H1 (cell line): ENCODE data around the gene TSSC4. TPM values are rescaled to one million over a fixed set of nuclear protein-coding genes. Genes with fewer than 3 reads are reported as not detected.

Source experiments
- CTCF ChIA-PET: fragments of 300-600 bp; sonication (Branson Sonifier 250); formaldehyde crosslinking; loops from one replicate; lab custom pipeline; 2021; ENCODE audit not compliant: partially characterized antibody; lab: Charles Lee
- POLR2A ChIA-PET: fragments of 300-600 bp; sonication (Branson Sonifier 250); formaldehyde crosslinking; loops from one replicate; lab custom pipeline; 2021; ENCODE audit warnings: inconsistent platforms; ENCODE audit not compliant: partially characterized antibody; lab: Charles Lee
- DNase-seq, 2 experiments: peaks; one replicate each; pipeline versions ENCODE4 v3.0.0 to v3.0.0-alpha.2; 2010 to 2022; ENCODE audit warnings: low spot score in 2 of 2, low read depth in 1 of 2, mixed read lengths in 1 of 2
- FAIRE-seq: peaks from 2 replicates; lab custom pipeline; 2011; peaks lifted over from hg19 to GRCh38; lab: Jason Lieb, UNC
- H2AFZ ChIP-seq: 2 replicates; pipeline ENCODE4 v1.8.1; 2012; ENCODE audit warnings: low read length, inconsistent platforms
- H2AK5ac ChIP-seq: 2 replicates; pipeline ENCODE4 v1.6.1; 2013; ENCODE audit warnings: low read depth, low read length
- H2BK120ac ChIP-seq: replicated peaks from 2 replicates; pipeline ENCODE3; 2013; ENCODE audit warnings: low read depth, low read length, inconsistent platforms
- H2BK12ac ChIP-seq: 2 replicates; pipeline ENCODE4 v1.6.1; 2013; ENCODE audit warnings: low read depth, low read length
- H2BK15ac ChIP-seq: 2 replicates; pipeline ENCODE4 v1.6.1; 2013; ENCODE audit warnings: low read length
- H2BK20ac ChIP-seq: 2 replicates; pipeline ENCODE4 v1.6.1; 2013; ENCODE audit warnings: low read length
- H2BK5ac ChIP-seq: 2 replicates; pipeline ENCODE4 v1.6.1; 2013; ENCODE audit warnings: low read depth, low read length
- H3K14ac ChIP-seq: 2 replicates; pipeline ENCODE4 v1.6.1; 2013; ENCODE audit warnings: inconsistent platforms; ENCODE audit not compliant: insufficient read length
- H3K18ac ChIP-seq: 2 replicates; pipeline ENCODE4 v1.6.1; 2013; ENCODE audit warnings: low read length; ENCODE audit errors: extremely low read depth
- H3K23ac ChIP-seq: 2 replicates; pipeline ENCODE4 v1.6.1; 2013; ENCODE audit warnings: inconsistent platforms; ENCODE audit not compliant: insufficient read length
- H3K23me2 ChIP-seq: 2 replicates; pipeline ENCODE4 v1.6.1; 2013; ENCODE audit warnings: low read depth, low read length
- H3K27ac ChIP-seq: 2 replicates; pipeline ENCODE4 v1.6.1; 2011; ENCODE audit warnings: low read depth, low read length, inconsistent platforms
- H3K27me3 ChIP-seq, 4 experiments: replicated peaks in 1 of 4; 1 replicate in 1 of 4; 2 replicates in 3 of 4; pipeline versions ENCODE4 v1.6.1 to v1.8.1; 2011 to 2013; ENCODE audit warnings: low read length in 3 of 4, mild to moderate bottlenecking in 3 of 4, inconsistent platforms in 2 of 4, mixed read lengths in 2 of 4, moderate library complexity in 1 of 4; ENCODE audit not compliant: control insufficient read depth in 3 of 4, insufficient read depth in 3 of 4; ENCODE audit errors: extremely low read depth in 1 of 4
- H3K36me3 ChIP-seq, 4 experiments: 2 replicates each; pipeline versions ENCODE4 v1.6.1 to v1.8.1; 2011 to 2013; ENCODE audit warnings: mild to moderate bottlenecking in 4 of 4, low read length in 3 of 4, moderate library complexity in 2 of 4, control low read depth in 1 of 4, inconsistent platforms in 1 of 4; ENCODE audit not compliant: insufficient read depth in 4 of 4, control insufficient read depth in 2 of 4
- H3K4ac ChIP-seq: replicated peaks from 2 replicates; pipeline ENCODE3; 2013; ENCODE audit warnings: low read length, low read depth, mixed read lengths, inconsistent platforms; ENCODE audit not compliant: insufficient read length
- H3K4me1 ChIP-seq, 4 experiments: replicated peaks in 1 of 4; 1 replicate in 1 of 4; 2 replicates in 3 of 4; pipeline versions ENCODE4 v1.6.1 to v1.8.1; 2011 to 2013; ENCODE audit warnings: low read length in 3 of 4, inconsistent platforms in 2 of 4, mixed read lengths in 1 of 4; ENCODE audit not compliant: insufficient read depth in 4 of 4, control insufficient read depth in 3 of 4
- H3K4me2 ChIP-seq, 2 experiments: 2 replicates each; pipeline versions ENCODE4 v1.6.1 to v1.8.1; 2011 to 2013; ENCODE audit warnings: low read depth in 2 of 2, low read length in 2 of 2, control low read depth in 1 of 2, inconsistent platforms in 1 of 2, mild to moderate bottlenecking in 1 of 2; ENCODE audit not compliant: insufficient read depth in 1 of 2
- H3K4me3 ChIP-seq, 4 experiments: fragments of 200-600, 300-600 bp in 1 of 4; sonication (generic), shearing (Covaris generic), sonication (Bioruptor Twin) in 1 of 4; 2 replicates each; pipeline versions ENCODE4 v1.5.1 to v1.8.1; 2011 to 2016; ENCODE audit warnings: low read length in 4 of 4, low read depth in 3 of 4, control low read depth in 2 of 4, inconsistent platforms in 2 of 4, mild to moderate bottlenecking in 2 of 4, mixed read lengths in 1 of 4, moderate library complexity in 1 of 4; ENCODE audit not compliant: insufficient read depth in 2 of 4; ENCODE audit errors: extremely low read depth in 1 of 4
- H3K56ac ChIP-seq: replicated peaks from 2 replicates; pipeline ENCODE3; 2013; ENCODE audit warnings: low read depth, mild to moderate bottlenecking, mixed read lengths, low read length, inconsistent platforms; ENCODE audit not compliant: insufficient read length
- H3K79me1 ChIP-seq: 2 replicates; pipeline ENCODE4 v1.6.1; 2013; ENCODE audit warnings: low read depth, low read length, control low read depth
- H3K79me2 ChIP-seq, 2 experiments: 2 replicates each; pipeline versions ENCODE4 v1.6.1 to v1.8.1; 2012 to 2013; ENCODE audit warnings: low read length in 2 of 2, mild to moderate bottlenecking in 2 of 2, inconsistent platforms in 1 of 2; ENCODE audit not compliant: insufficient read depth in 2 of 2, control insufficient read depth in 1 of 2
- H3K9ac ChIP-seq, 4 experiments: replicated peaks in 1 of 4; 1 replicate in 1 of 4; 2 replicates in 3 of 4; pipeline versions ENCODE4 v1.6.1 to v1.8.1; 2011 to 2013; ENCODE audit warnings: low read depth in 3 of 4, low read length in 3 of 4, control low read depth in 2 of 4, mild to moderate bottlenecking in 2 of 4, moderate library complexity in 2 of 4, inconsistent platforms in 1 of 4; ENCODE audit errors: extremely low read depth in 1 of 4
- H3K9me3 ChIP-seq, 2 experiments: 2 replicates each; pipeline versions ENCODE4 v1.6.1 to v1.8.1; 2012 to 2013; ENCODE audit warnings: mild to moderate bottlenecking in 2 of 2, moderate library complexity in 2 of 2, control low read depth in 1 of 2, inconsistent platforms in 1 of 2, low read depth in 1 of 2, low read length in 1 of 2, mixed read lengths in 1 of 2; ENCODE audit not compliant: insufficient read depth in 2 of 2
- H4K20me1 ChIP-seq, 2 experiments: replicated peaks in 1 of 2; 2 replicates each; pipeline versions ENCODE3 to v1.8.1; 2011 to 2013; ENCODE audit warnings: inconsistent platforms in 2 of 2, low read length in 2 of 2, mild to moderate bottlenecking in 1 of 2; ENCODE audit not compliant: insufficient read depth in 2 of 2, control insufficient read depth in 1 of 2
- H4K5ac ChIP-seq: 2 replicates; pipeline ENCODE4 v1.6.1; 2013; ENCODE audit warnings: low read length, low read depth, mixed read lengths, inconsistent platforms; ENCODE audit not compliant: insufficient read length
- H4K8ac ChIP-seq: 2 replicates; pipeline ENCODE4 v1.8.0; 2013; ENCODE audit warnings: mild to moderate bottlenecking, moderate library complexity, low read length, inconsistent platforms; ENCODE audit not compliant: insufficient read depth; ENCODE audit errors: extremely low read depth
- H4K91ac ChIP-seq: replicated peaks from 2 replicates; pipeline ENCODE3; 2013; ENCODE audit warnings: low read length, mixed read lengths, inconsistent platforms; ENCODE audit not compliant: insufficient read length
- EP300 ChIP-seq, 2 experiments: IDR thresholded peaks; 1 replicate in 1 of 2; 2 replicates in 1 of 2; pipeline ENCODE4 v1.6.1; 2011 to 2012; ENCODE audit warnings: low read depth in 2 of 2, low read length in 2 of 2, mild to moderate bottlenecking in 2 of 2, borderline replicate concordance in 1 of 2, inconsistent platforms in 1 of 2, moderate library complexity in 1 of 2
- TAF7 ChIP-seq: optimal IDR thresholded peaks from 2 replicates; pipeline ENCODE3; 2011; ENCODE audit warnings: low read depth, mild to moderate bottlenecking, inconsistent platforms, low read length, moderate library complexity, borderline replicate concordance
- WGBS, 2 experiments: shearing (Covaris generic) in 1 of 2; methylation state at CpG; one replicate each; pipeline versions ENCODE4 v1.1.6 to v1.1.7; 2013 to 2015; ENCODE audit warnings: low lambda C conversion rate in 2 of 2, mixed read lengths in 2 of 2, inconsistent platforms in 1 of 2, low coverage in 1 of 2, missing lambda C conversion rate in 1 of 2; ENCODE audit not compliant: insufficient replicate concordance in 2 of 2, insufficient coverage in 1 of 2, insufficient read length in 1 of 2; ENCODE audit errors: extremely low coverage in 1 of 2, missing lambda C conversion rate in 1 of 2; 5-methylcytosine and 5-hydroxymethylcytosine counted together
- polyA plus RNA-seq, 7 experiments: library from polyadenylated mRNA; depleted of rRNA in 3 of 7; stranded (reverse) in 5 of 7; unstranded in 2 of 7; fragments of >200 nt in 5 of 7; fragments of 200-250 nt in 2 of 7; gene quantifications; 1 replicate in 5 of 7; 2 replicates in 1 of 7; 4 replicates in 1 of 7; pipeline versions ENCODE4 v1.2.1 to v1.2.3, GENCODE V29; 2011 to 2013; ENCODE audit warnings: missing spikeins in 2 of 7, mixed read lengths in 2 of 7
- total RNA-seq: library from RNA; stranded (reverse); fragmentation: NEBNext Ultra II Directional; extraction: Animal tissue kit (Norgen Biotek cat#: 25700); gene quantifications from 2 replicates; pipeline ENCODE4 v1.2.1, GENCODE V29; 2021

TSSC4 gene
- total and polyA plus RNA-seq, 2 of the 8 experiments (the other 6 are each of a cell fraction or from before 2014, with no cell fraction given), result 34.0 to 39.3 TPM

DNA sequence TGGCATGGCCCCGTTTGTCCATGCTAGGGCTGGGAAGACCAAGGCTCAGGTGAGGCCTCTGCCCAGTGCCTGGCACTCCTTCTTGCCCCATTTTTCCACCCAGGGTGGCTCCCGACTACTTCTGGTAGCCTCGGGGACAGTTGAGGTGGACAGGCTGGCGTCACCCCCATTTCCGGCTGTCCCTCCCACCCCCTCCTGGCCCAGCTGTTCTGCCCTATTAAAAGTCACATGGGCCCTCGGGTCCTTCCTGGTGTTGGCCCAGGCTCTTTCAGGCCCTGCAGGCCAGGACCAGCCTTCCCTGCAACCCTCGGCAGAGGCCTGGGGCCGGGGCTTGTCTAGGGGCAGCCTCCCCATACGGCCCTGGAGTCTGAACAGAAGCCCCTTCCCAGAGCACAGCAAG lies 14.0 kb upstream of the TSSC4 start:
- no peak overlapping the region for H2BK5ac ChIP-seq
- H3K27ac ChIP-seq, result no peak overlapping the region
- no peak overlapping the region for H2BK20ac ChIP-seq
- H3K56ac ChIP-seq, result no peak overlapping the region
- H3K4me1 ChIP-seq, result peaks cover 0 to 25% (median 14%) of the 10 kb centered on the region in 4 experiments; a peak in 5 of 7 replicates
- H4K5ac ChIP-seq, result no peak overlapping the region
- H2AK5ac ChIP-seq, result no peak overlapping the region
- H2AFZ ChIP-seq, result no peak overlapping the region
- no peak for DNase-seq
- no peak overlapping the region for H3K4me3 ChIP-seq
- peaks cover 19 to 79% of the 10 kb centered on the region in 2 experiments; a peak in 3 of 4 replicates for H3K79me2 ChIP-seq
- H3K36me3 ChIP-seq, result 0 out of 8 replicates have a peak, but pooled peaks cover 0 to 4% (median 0%) of the 10 kb centered on the region in 4 experiments
- CTCF ChIA-PET, result interaction anchor here (1.0 to 7.5 kb wide), 6 partner anchors 10 to 192 kb away, joined by 3 to 43 read pairs (median 6); partner anchors contain the start of gene TSSC4
- H3K14ac ChIP-seq, result no peak overlapping the region
- TF ChIP-seq EP300 (IDR thresholded peaks at IDR 0.05; ENCODE audit: borderline replicate concordance in 1 of 2, low read depth in 2 of 2, low read length in 2 of 2), result no peak
- no peak for TF ChIP-seq TAF7
- no peak overlapping the region for H3K4me2 ChIP-seq
- no peak overlapping the region for H4K91ac ChIP-seq
- H3K9me3 ChIP-seq, result no peaks in the 10 kb centered on the region
- no peak overlapping the region for H2BK12ac ChIP-seq
- no peak overlapping the region for H3K18ac ChIP-seq
- H4K8ac ChIP-seq, result no peak overlapping the region
- no peak overlapping the region for H3K9ac ChIP-seq
- no peak for FAIRE-seq
- no peak overlapping the region for H3K23ac ChIP-seq
- WGBS, 2 experiments, result 76% methylated on average over 9 of the region's 9 CpGs; no CpG with 5 or more reads in 1 of the 2 experiments
- H3K79me1 ChIP-seq, result peaks cover 38% of the 10 kb centered on the region
- no peak overlapping the region for H3K4ac ChIP-seq
- no peaks in the 10 kb centered on the region for H3K27me3 ChIP-seq
- peaks cover 45 to 65% of the 10 kb centered on the region in 2 experiments for H4K20me1 ChIP-seq
- H3K23me2 ChIP-seq, result no peaks in the 10 kb centered on the region
- H2BK15ac ChIP-seq, result no peak overlapping the region
- POLR2A ChIA-PET, result interaction anchor here (0.8 to 3.5 kb wide), 4 partner anchors 9 to 172 kb away, joined by 3 to 34 read pairs (median 8); partner anchors contain the start of genes CD81 and TSSC4
- H2BK120ac ChIP-seq, result no peak overlapping the region
